Measurements from ENCODE around the gene NRSN2. TPM values are rescaled to one million over a fixed set of nuclear protein-coding genes. Genes with fewer than 3 reads are reported as not detected.

The NRSN2 gene
- total and polyA plus RNA-seq, 2 donors (not counting 3 experiments of a cell fraction or from before 2014, with no cell fraction given): 36.9 to 64.1 TPM

DNA sequence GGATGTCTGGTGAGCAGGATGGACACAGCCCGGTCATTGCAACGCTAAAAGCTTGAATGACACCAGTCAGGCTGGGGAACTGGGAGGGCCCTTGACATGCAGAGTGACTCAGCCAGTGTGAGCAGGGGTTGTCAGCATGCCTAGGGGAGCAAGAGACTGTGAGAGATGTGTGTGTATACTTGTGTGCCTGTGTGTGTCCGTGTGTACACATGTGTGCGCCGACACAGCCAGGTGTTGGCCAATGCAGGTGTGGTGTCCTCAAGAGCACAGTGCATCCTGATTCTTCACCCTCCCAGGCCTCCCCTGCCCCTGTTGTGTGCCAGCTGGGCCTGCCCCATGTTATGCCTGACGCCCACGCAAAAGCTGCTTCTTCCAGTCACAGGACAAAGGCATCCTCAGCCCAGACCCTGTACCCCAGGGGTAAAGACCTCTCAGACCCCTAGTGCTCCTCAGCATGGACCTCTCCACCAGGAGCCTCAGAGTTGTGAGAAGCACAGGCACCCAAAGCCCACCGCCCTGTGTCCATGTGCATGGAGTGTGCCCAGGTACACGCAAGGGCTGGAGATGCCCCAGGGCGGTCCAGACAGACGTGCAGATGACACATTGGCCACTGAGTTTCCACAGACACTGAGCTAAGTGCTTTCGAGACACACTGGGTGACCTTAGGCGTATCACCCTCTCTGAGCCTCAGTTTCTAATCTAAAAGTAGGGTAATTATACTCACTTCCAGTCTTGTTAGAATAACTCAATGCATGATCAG is 16.6 kb downstream of the NRSN2 start:
- H2AFZ ChIP-seq (ENCODE audit: low read depth, low read length): no peak overlapping the region
- ChIA-PET POLR2A (interaction anchor here (2.0 kb wide), 1 partner anchor 9 kb away, joined by 13 read pairs; no protein-coding TSS in a partner anchor), CTCF (interaction anchor here (1.2 to 4.6 kb wide), 10 partner anchors 9 to 74 kb away, joined by 4 to 41 read pairs (median 7); partner anchors contain the start of gene TRIB3)
- dilution Hi-C loops (cut with MboI; ENCODE audit: extremely low pct_ligation_motif_present, low sequenced_read_pairs): no loop called here
- H3K9ac ChIP-seq (replicated peaks; ENCODE audit: extremely low read depth, insufficient read depth, low read length): no peak overlapping the region
- no TSS peak for BruUV-seq (replicated peaks)
- H3K9me1 ChIP-seq (replicated peaks; ENCODE audit: control insufficient read depth, extremely low read depth, insufficient read depth, low read length): no peaks in the 10 kb centered on the region
- TF ChIP-seq MYC (IDR thresholded peaks at IDR 0.05; ENCODE audit: low read depth, low read length): no peak
- TF ChIP-seq JUN (IDR thresholded peaks at IDR 0.05; ENCODE audit: borderline replicate concordance, insufficient read depth, insufficient read length, low read depth): no peak
- TF ChIP-seq POLR2A (IDR thresholded peaks at IDR 0.05; ENCODE audit: low read depth, low read length): no peak
- TF ChIP-seq EZH2 (IDR thresholded peaks at IDR 0.05; ENCODE audit: borderline replicate concordance, low read depth, low read length, severe bottlenecking): no peak
- peak; percentile 12 for TF ChIP-seq FOS (IDR thresholded peaks at IDR 0.05; ENCODE audit: borderline replicate concordance, insufficient read depth, low read length)
- no peaks in the 10 kb centered on the region for H4K20me1 ChIP-seq (replicated peaks; ENCODE audit: control insufficient read depth, extremely low read depth, insufficient read depth, low read length)
- peaks cover 7% of the 10 kb centered on the region for H3K4me1 ChIP-seq (ENCODE audit: control insufficient read depth, extremely low read depth, insufficient read depth, low read length)
- H3K79me2 ChIP-seq (ENCODE audit: control insufficient read depth, insufficient read depth, low read length): no peaks in the 10 kb centered on the region
- intact Hi-C loops (cut with micrococcal nuclease): loop anchor here (2.0 kb wide), 1 partner anchor 67 kb away; no protein-coding TSS in a partner anchor
- H3K4me3 ChIP-seq (replicated peaks in 1 of 3; ENCODE audit: insufficient read depth in 1 of 3, low read depth in 1 of 3, low read length in 3 of 3): no peak overlapping the region
- no peaks in the 10 kb centered on the region for H3K9me3 ChIP-seq (replicated peaks; ENCODE audit: control insufficient read depth, insufficient read depth, low read length)
- H3K27ac ChIP-seq (ENCODE audit: insufficient read depth, low read depth, low read length): no peak overlapping the region
- no peaks in the 10 kb centered on the region for H3K27me3 ChIP-seq (ENCODE audit: control insufficient read depth in 2 of 2, insufficient read depth in 2 of 2, low read length in 2 of 2)
- H3K36me3 ChIP-seq (ENCODE audit: control insufficient read depth in 2 of 2, extremely low read depth in 1 of 2, insufficient read depth in 2 of 2, low read length in 2 of 2): no peaks in the 10 kb centered on the region
- H3K4me2 ChIP-seq (ENCODE audit: insufficient read depth, low read length): no peak overlapping the region
- no peak for DNase-seq (ENCODE audit: low read depth, low spot score)
- peak; percentile 48 for FAIRE-seq
